OCI-LY1 (cell line): ENCODE measurements around the gene FKRP.

Experiments
- CTCF ChIP-seq: fragments of 200-600 bp; sonication (generic), shearing (Covaris generic); IDR thresholded peaks from 2 replicates; pipeline ENCODE4 v1.5.1; 2017; ENCODE audit warnings: mild to moderate bottlenecking, antibody characterized with exemption, low read length, moderate library complexity, mixed read lengths
- EZH2 ChIP-seq: fragments of 200-600 bp; sonication (generic), shearing (Covaris generic); IDR thresholded peaks from 2 replicates; pipeline ENCODE4 v1.8.0; 2017; ENCODE audit warnings: borderline replicate concordance, mixed run types, mild to moderate bottlenecking, antibody characterized with exemption, low read length, moderate library complexity, mixed read lengths

- TF ChIP-seq CTCF (no peak), EZH2 (no peak)
Measured at GRCh38 chr19:46741447-46741846, 4.4 kb upstream of the FKRP start.
